Omental fat pad (tissue), 4 donors: ENCODE results near the gene B9D1. TPM values are rescaled to one million over a fixed set of nuclear protein-coding genes. Genes with fewer than 3 reads are reported as not detected.

Experiments
- ATAC-seq: fragments of 150-250 bp; one replicate; pipeline ENCODE4 v1.9.1; 2016; ENCODE audit warnings: mild to moderate bottlenecking, moderate library complexity; ENCODE audit not compliant: low FRiP score
- DNase-seq: peaks from one replicate; pipeline ENCODE4 v3.0.0-alpha.2; 2019; ENCODE audit warnings: low spot score
- CTCF ChIP-seq, 3 donors: fragments of 450-650 bp; IDR thresholded peaks; one replicate each; pipeline ENCODE4 v1.5.1; 2016 to 2017; ENCODE audit warnings: antibody characterized with exemption in 3 of 3, mild to moderate bottlenecking in 3 of 3, moderate library complexity in 2 of 3
- total RNA-seq, 4 donors: library from RNA; depleted of rRNA; stranded (reverse); fragments of >200 nt; gene quantifications; one replicate each; pipeline ENCODE4 v1.1.0, GENCODE V29; 2016

The B9D1 gene
- total RNA-seq, 4 donors from 2014 or later, result 8.0 to 27.4 (median 18.3) TPM

- DNase-seq, result no peak
- ATAC-seq, result peak; percentile 75
- no peak for TF ChIP-seq CTCF (IDR thresholded peaks at IDR 0.05)
Observed at GRCh38 chr17:19346351-19347255, 15.9 kb downstream of the B9D1 start.

GRCh38 chr17:19345486-19346350 is 16.8 kb downstream of the B9D1 start:
- TF ChIP-seq CTCF (IDR thresholded peaks at IDR 0.05), result no peak
- DNase-seq (no peak), ATAC-seq (no peak)

- ATAC-seq, result no peak
- DNase-seq, result no peak
- no peak for TF ChIP-seq CTCF (IDR thresholded peaks at IDR 0.05)
Observed at GRCh38 chr17:19345067-19345460, 17.5 kb downstream of the B9D1 start.

GRCh38 chr17:19344311-19345066 is 18.0 kb downstream of the B9D1 start:
- DNase-seq (no peak), ATAC-seq (no peak)
- no peak for TF ChIP-seq CTCF (IDR thresholded peaks at IDR 0.05)

- DNase-seq (no peak), ATAC-seq (no peak)
- TF ChIP-seq CTCF (IDR thresholded peaks at IDR 0.05), result no peak
Observed at GRCh38 chr17:19343671-19344151, 18.8 kb downstream of the B9D1 start.

- no peak for ATAC-seq
- TF ChIP-seq CTCF (IDR thresholded peaks at IDR 0.05), result no peak
- DNase-seq, result no peak
Observed at GRCh38 chr17:19343256-19343630, 19.3 kb downstream of the B9D1 start.
